Fibroblast of villous mesenchyme (primary cell): ENCODE results near the gene TAS2R19. TPM values are rescaled to one million over a fixed set of nuclear protein-coding genes. Genes with fewer than 3 reads are reported as not detected.

Source experiments
- DNase-seq: peaks from one replicate; pipeline ENCODE4 v3.0.0-alpha.2; 2010; ENCODE audit warnings: low read depth
- H3K4me3 ChIP-seq: 2 replicates; pipeline ENCODE4 v1.5.1; 2011; ENCODE audit warnings: low read depth, mild to moderate bottlenecking, low read length
- CTCF ChIP-seq: IDR thresholded peaks from 2 replicates; pipeline ENCODE4 v1.5.1; 2012; ENCODE audit warnings: low read depth, mild to moderate bottlenecking, low read length; ENCODE audit not compliant: insufficient read depth
- total RNA-seq: library from RNA; depleted of rRNA; stranded (reverse); fragments of >200 nt; gene quantifications from 2 replicates; pipeline ENCODE4 v1.2.3, GENCODE V29; 2012

TAS2R19 gene
- total RNA-seq, 1 donor, result 7.8 TPM

GRCh38 chr12:11026118-11026517, 3.7 kb upstream of the TAS2R19 start:
- H3K4me3 ChIP-seq, result no peak overlapping the region
- DNase-seq, result no peak
- peak; percentile 30 for TF ChIP-seq CTCF

GRCh38 chr12:11023387-11023786, 967 bp upstream of the TAS2R19 start:
- no peak for DNase-seq

GRCh38 chr12:11016937-11017336, 5.5 kb downstream of the TAS2R19 start:
- no peak overlapping the region for H3K4me3 ChIP-seq
- TF ChIP-seq CTCF, result no peak
- DNase-seq, result no peak

More at GRCh38 chr12:11023387-11023786, 967 bp upstream of the TAS2R19 start:
- H3K4me3 ChIP-seq, result no peak overlapping the region
- no peak for TF ChIP-seq CTCF

- TF ChIP-seq CTCF, result no peak
- H3K4me3 ChIP-seq, result no peak overlapping the region
- DNase-seq, result no peak
Measured at GRCh38 chr12:11015775-11016430, 6.5 kb downstream of the TAS2R19 start.

DNA sequence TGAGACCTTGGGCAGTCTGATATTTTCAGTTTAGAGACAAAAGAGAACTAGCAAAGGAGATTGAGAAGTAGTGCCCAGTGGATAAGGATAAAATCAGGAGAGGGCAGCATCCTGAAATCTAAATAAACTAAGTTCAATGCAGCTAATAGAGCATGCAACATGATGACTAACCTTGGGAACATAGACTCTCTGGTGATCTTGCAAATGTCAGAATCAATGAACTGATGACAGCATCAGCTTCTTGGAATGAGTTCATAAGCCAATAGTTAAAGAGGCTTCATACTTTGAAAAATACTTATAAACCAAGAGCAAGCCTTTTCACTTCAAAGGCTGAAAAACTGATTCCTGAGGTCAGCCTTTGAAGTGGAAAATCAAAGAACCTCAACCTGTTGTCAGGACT, 8.2 kb downstream of the TAS2R19 start:
- H3K4me3 ChIP-seq, result no peak overlapping the region
- no peak for DNase-seq
- TF ChIP-seq CTCF, result no peak

DNA sequence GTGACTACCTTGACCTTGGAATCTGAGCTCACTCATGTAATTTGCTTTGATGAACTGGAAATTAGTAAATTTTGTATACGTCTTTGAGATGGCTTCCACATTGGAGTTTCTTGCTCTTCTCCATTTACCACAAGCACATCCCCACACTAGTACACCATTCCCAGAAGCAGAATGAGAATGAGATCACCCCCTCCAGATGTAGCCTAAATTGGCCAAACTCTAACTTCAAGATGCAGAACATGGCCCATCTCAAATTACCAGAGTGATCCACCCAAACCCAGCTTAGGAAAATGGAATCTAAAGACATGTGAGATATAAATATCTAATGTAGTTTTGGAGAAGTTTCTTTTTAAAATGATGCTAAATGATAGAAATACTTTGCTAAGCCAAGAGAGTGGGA, 14.8 kb downstream of the TAS2R19 start:
- no peak overlapping the region for H3K4me3 ChIP-seq
- no peak for DNase-seq
- no peak for TF ChIP-seq CTCF

GRCh38 chr12:10998204-10998603, 24.2 kb downstream of the TAS2R19 start, which contains the start of gene TAS2R20:
Gene TAS2R20 (minus strand): TSS chr12:10998304. CDS start chr12:10997875, 429 bp downstream.
- no peak for DNase-seq
- H3K4me3 ChIP-seq, result no peak within 1 kb of the TSS
- no peak for TF ChIP-seq CTCF
